GM12892 (cell line): ENCODE results near the gene RNF166.

Experiments used
- DNase-seq: peaks from one replicate; pipeline ENCODE4 v3.0.0; 2011; ENCODE audit not compliant: insufficient read length
- FAIRE-seq: peaks from 2 replicates; lab custom pipeline; 2011; peaks lifted over from hg19 to GRCh38; lab: Jason Lieb, UNC
- POLR2A ChIP-seq: IDR thresholded peaks from 2 replicates; pipeline ENCODE4 v1.6.1; 2011; ENCODE audit warnings: low read depth, low read length, control low read depth
- POLR2AphosphoS5 ChIP-seq: IDR thresholded peaks from 2 replicates; pipeline ENCODE4 v1.6.1; 2011; ENCODE audit warnings: low read depth, low read length, control low read depth
- TAF1 ChIP-seq: IDR thresholded peaks from 2 replicates; pipeline ENCODE4 v1.6.1; 2011; ENCODE audit warnings: low read depth, mild to moderate bottlenecking, control low read depth, low read length, borderline replicate concordance

Gene RNF166

DNA sequence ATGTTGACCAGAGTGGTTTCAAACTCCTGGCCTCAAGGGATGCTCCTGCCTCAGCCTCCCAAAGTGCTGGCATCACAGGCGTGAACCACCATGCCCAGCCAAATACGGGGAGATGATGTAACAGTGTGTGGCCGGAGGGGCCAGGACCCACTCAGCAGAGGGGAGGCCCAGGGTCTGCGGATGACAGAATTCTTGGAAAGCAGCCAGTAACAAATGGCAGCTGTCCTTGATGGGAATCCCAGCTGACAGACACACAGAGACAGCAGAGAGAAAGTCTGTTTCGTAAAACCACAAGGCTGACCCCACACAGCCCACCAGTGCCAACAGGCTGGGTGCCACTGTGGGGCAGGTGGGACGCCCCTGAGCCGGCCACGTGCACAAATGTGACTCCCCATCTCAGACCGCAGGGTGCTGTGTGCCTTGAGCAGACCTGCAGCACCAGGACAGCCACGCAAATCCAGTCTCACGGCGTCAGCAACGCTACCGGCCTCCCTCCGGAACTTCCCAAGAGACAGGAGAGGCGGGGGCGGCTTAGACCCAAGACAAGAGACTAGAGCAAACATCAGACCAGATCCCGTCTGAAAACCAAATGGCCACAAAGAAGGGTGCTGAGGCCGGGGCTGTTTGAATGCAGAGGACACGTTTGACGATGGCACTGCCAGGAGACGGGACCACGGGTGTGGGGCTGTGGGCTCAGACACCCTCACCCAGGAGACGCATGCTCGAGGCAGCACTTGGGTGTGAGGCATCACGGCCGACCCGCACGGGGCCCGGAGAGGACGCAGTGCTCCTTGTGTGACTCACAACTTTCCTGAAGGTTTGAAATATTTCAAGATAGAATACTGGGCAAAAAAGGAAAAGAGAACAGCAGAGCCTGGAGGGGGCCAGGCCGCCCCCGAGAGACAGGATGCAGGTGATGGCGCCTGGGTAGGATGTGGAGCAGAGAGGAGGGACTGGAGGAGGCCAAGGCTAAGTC is 24.7 kb upstream of the RNF166 start:
- DNase-seq: no peak

DNA sequence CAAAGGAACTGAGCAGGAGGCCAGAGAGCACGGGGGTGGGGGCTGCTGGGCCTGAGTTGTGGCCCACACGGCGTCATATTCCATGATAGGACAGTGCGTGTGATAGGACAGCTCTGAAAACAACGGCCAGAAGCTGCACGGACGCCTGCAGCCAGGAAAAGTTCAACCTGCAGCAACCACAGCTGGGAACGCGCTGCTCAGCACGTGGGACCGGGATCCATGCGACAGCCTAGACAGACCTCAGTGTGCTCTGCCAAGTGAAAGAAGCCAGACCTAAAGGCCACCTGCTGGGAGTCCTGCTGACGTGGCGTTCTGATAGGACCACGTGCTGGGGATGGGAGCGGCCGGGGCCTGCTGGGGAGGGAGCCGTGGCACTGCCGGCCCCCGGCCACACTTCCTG is 21.7 kb upstream of the RNF166 start:
- FAIRE-seq: no peak
- TF ChIP-seq TAF1: no peak
- no peak for TF ChIP-seq POLR2AphosphoS5
- no peak for TF ChIP-seq POLR2A
- DNase-seq: no peak

More for the DNA sequence above, 24.7 kb upstream of the RNF166 start:
- no peak for TF ChIP-seq POLR2AphosphoS5
- no peak for TF ChIP-seq TAF1
- TF ChIP-seq POLR2A: no peak
- FAIRE-seq: no peak

DNA sequence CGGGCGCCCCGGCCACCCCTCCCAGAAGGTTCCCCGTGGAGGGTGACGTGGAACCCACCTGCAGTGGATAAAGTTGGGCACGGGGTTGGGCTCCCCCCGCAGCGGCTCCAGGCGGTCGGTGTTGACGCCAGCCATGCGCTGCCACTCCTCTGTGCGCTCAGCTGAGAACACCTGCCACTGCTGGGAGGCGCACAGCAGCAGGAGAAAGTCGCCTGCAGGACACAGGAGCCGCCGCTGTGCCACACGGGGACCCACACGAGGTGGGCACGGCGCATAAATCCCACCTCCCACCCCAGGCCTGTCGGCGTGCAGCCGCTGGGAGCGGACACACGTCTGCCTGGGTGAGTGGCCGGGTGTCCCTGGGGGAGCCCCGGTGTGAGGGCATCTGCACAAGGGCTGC is 20.8 kb upstream of the RNF166 start:
- no peak for TF ChIP-seq POLR2AphosphoS5
- no peak for TF ChIP-seq POLR2A
- TF ChIP-seq TAF1: no peak
- DNase-seq (no peak), FAIRE-seq (no peak)

DNA sequence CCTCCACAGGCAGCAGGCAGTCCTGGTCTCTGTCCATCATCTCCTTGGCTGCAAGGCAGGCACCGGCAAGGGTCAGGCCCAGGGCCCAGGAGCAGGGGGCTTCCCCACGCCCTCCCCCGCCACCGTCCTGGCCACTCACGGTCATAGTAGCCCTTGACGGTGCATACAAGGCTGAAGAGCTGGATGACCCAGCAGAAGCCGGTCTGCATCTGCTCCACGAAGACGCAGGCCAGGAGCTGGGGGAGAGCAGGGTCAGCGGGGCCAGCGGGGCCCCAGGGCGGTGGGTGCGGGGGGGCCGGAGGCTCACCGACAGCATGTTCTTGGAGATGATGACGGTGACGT is 20.2 kb upstream of the RNF166 start:
- TF ChIP-seq TAF1: no peak
- TF ChIP-seq POLR2A: no peak
- no peak for TF ChIP-seq POLR2AphosphoS5
- FAIRE-seq (no peak), DNase-seq (no peak)

DNA sequence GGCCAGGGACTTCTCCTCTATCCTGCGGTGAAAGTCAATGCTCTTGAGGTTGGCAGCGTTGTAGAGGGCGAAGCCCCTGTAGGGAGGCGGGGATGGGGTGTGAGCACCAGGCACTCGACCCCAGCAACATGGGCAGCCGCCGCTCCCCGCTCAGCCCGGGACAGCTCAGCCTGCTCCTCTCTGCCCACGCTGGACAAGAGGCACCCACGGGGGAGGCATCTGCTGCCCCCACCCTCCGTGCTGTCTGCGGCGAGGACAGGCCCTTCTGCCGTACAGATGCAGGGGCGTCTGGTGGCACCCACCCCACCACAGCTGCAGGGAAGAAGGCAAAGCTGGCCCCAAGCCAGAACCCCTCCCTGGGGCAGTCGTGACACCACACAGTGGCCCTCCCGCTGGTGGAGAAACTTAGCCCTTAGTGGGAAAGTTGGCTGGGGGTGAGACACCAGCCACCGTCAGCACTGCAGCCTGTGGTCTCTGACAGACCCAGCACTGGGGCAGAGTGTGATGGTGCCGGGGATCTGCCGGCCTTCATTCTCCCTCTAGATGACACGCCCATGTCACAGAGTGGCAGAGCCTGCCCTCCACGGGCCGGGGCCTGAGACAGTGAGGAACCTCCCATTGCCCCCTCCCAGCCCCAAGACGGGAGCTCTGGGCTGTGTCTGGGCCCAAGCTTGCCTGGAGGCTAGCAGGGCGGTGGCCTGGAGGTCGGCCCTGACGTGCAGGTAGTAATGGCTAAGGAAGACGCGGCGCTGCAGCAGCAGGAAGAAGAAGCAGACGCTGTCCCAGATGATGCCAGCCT is 19.6 kb upstream of the RNF166 start:
- FAIRE-seq (no peak), DNase-seq (no peak)
- TF ChIP-seq POLR2A (no peak), TAF1 (no peak), POLR2AphosphoS5 (no peak)

DNA sequence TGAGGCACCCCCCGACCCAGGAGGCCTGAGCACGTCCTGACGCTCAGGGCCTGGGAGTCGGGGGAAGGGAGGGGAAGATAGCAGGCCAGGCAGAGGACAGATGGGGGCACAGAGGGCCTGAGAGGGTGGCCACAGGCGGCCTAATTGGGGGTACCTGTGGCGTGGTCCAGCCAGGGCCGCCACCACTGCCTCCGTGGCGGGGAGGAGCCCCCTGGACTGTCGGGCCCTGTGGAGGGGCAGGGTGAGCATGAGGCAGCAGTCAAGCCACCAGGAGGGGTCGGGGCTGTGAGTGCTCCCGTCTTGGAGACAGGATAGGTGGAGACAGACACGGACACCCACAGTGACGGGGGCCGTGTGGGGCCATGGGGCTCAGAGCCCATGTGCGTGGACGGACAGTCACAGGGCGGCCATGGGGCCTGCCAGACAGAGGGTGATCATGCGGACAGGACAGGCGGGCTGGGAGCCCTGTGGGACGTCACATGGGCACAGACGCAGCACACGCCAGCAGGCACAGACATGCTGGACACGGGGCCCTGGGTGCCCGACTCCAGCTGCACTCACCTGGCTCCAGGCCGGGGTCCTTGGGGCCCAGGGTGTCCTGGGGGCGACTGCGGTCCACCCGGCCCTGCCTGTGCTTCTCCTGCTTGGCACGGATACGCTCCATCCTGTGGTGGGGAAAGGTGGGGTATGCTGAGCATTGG is 18.8 kb upstream of the RNF166 start:
- no peak for FAIRE-seq
- TF ChIP-seq POLR2A (no peak), TAF1 (no peak), POLR2AphosphoS5 (no peak)
- DNase-seq: no peak

DNA sequence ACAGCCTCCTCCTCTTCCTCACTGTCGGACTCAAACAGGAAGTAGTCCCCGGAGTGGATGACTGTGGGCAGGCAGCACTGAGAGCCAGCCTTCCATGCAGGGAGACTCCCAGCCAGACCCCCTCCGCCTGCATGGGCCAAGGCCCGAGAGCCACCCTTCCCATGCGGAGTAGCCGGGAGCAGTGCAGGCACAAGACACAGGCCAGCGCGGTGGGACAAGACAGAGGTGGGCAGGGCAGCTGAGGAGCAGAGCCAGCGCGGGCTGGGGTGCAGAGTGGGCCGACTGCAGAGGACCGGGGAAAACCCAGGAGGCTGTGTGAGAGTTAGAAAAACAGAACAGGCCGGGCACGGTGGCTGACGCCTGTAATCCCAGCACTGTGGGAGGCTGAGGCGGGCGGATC is 17.7 kb upstream of the RNF166 start:
- TF ChIP-seq POLR2A (no peak), TAF1 (no peak)
- no peak for FAIRE-seq

DNA sequence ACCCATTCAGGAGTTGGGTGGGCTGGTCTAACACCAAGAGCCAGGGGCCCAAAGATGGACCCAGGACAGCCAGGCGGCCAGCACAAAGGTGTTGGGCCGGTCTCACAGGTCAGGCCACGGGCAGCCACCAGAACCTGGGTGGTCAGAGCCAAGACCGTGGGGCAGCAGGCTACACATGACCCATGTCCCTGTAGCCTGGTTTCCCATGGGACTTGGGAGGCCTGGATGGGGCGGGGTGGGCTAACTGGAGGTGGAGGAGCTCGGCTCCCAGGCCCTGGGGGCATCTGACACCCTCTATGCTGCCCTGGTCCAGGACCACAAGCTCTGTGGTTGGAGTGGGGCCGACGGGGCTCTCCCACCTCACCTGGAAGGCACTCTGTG is 17.3 kb upstream of the RNF166 start:
- FAIRE-seq: no peak

More for the DNA sequence above, 17.7 kb upstream of the RNF166 start:
- no peak for DNase-seq

DNA sequence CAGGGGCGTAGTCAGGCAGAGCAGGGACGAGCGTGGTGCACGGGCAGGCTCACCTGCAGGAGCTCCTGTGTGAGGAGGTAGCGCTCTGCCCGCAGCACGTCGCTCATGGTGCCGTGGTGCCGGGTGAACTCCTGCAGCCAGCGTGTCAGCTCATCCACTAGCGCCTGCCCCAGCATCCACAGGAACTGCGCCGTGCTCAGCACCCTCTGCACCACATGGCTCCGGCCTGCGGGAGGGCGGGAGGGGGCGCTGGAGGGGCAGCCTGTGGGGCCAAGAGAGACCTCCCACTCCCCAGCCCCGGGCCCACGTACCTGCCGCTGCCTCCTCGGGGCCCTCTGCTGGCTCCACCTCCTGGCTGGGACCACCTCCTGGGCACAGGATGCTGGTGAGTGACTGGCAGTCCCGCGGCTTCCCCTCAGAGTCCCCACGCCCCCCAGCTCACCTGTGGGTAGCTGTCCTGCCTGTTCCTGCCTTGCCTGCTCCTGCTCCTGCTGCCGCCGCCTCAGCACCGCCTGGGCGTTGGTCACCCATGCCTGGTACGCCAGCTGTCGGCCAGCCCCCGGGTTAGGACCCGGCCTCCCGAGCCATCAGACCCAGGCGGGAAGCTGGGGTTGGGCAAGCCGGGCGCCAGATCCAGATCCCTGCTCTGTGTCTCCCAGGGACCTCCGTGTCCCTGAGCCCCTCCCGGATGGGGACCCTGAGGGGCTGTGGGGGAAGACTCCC is 16.7 kb upstream of the RNF166 start:
- no peak for FAIRE-seq
- TF ChIP-seq POLR2A (no peak), POLR2AphosphoS5 (no peak), TAF1 (no peak)
- no peak for DNase-seq

More for the DNA sequence above, 17.3 kb upstream of the RNF166 start:
- DNase-seq: no peak
- TF ChIP-seq TAF1: no peak
- TF ChIP-seq POLR2A: no peak
- TF ChIP-seq POLR2AphosphoS5: no peak
